Esophagus (tissue), 2 donors: Measurements from ENCODE around the gene PHACTR3. TPM values are rescaled to one million over a fixed set of nuclear protein-coding genes. Genes with fewer than 3 reads are reported as not detected.

Experiments
- H3K27ac ChIP-seq, 2 donors: one replicate each; pipeline ENCODE4 v1.5.1; 2013; ENCODE audit warnings: low read depth in 2 of 2, mild to moderate bottlenecking in 2 of 2, inconsistent platforms in 1 of 2, low read length in 1 of 2, moderate library complexity in 1 of 2
- H3K27me3 ChIP-seq, 2 donors: one replicate each; pipeline ENCODE4 v1.6.1; 2013; ENCODE audit warnings: low read length in 2 of 2, control low read depth in 1 of 2, mild to moderate bottlenecking in 1 of 2; ENCODE audit not compliant: insufficient read depth in 2 of 2, control insufficient read depth in 1 of 2
- H3K36me3 ChIP-seq, 2 donors: one replicate each; pipeline ENCODE4 v1.6.1; 2013; ENCODE audit warnings: low read length in 1 of 2; ENCODE audit not compliant: control insufficient read depth in 2 of 2, insufficient read depth in 2 of 2
- H3K4me1 ChIP-seq, 2 donors: one replicate each; pipeline ENCODE4 v1.6.1; 2013; ENCODE audit warnings: low read length in 1 of 2; ENCODE audit not compliant: control insufficient read depth in 2 of 2, insufficient read depth in 2 of 2
- H3K4me3 ChIP-seq, 2 donors: one replicate each; pipeline ENCODE4 v1.5.1; 2013; ENCODE audit warnings: low read length in 2 of 2, mild to moderate bottlenecking in 2 of 2, low read depth in 1 of 2, moderate library complexity in 1 of 2
- H3K9me3 ChIP-seq, 2 donors: one replicate each; pipeline ENCODE4 v1.6.1; 2013; ENCODE audit warnings: mild to moderate bottlenecking in 2 of 2, low read depth in 1 of 2, low read length in 1 of 2, moderate library complexity in 1 of 2; ENCODE audit not compliant: control insufficient read depth in 2 of 2, insufficient read depth in 1 of 2
- WGBS, 2 donors: extraction: QIAGEN DNeasy Blood & Tissue Kit; methylation state at CpG; one replicate each; pipeline ENCODE4 v1.1.7; 2013; 5-methylcytosine and 5-hydroxymethylcytosine counted together
- polyA plus RNA-seq, 2 donors: library from polyadenylated mRNA; stranded (reverse); fragments of 200-250 nt; gene quantifications; one replicate each; pipeline ENCODE4 v1.2.3, GENCODE V29; 2013
- donor health status: healthy with polysubstance abuse.
- donor health status: Bipolar disorder and iron deficiency.

PHACTR3 gene
- polyA plus RNA-seq, 2 donors: 0.27 to 0.83 TPM

- Histone ChIP-seq H3K36me3 (no peaks in the 10 kb centered on the region), H3K27ac (no peak overlapping the region), H3K27me3 (peaks cover 0 to 3% of the 10 kb centered on the region in 2 donors), H3K4me1 (no peaks in the 10 kb centered on the region), H3K4me3 (no peak overlapping the region), H3K9me3 (no peaks in the 10 kb centered on the region)
- 64 to 69% methylated on average over 8 of the region's 8 CpGs for WGBS, 2 donors
These were observed 74.6 kb downstream of the PHACTR3 start for GRCh38 chr20:59678951-59679350.

- Histone ChIP-seq H3K4me3 (no peak overlapping the region), H3K4me1 (no peaks in the 10 kb centered on the region), H3K36me3 (no peaks in the 10 kb centered on the region), H3K27ac (no peak overlapping the region), H3K9me3 (no peaks in the 10 kb centered on the region), H3K27me3 (peaks cover 0 to 3% of the 10 kb centered on the region in 2 donors)
- WGBS, 2 donors: 80 to 89% methylated on average over 9 of the region's 9 CpGs
These were observed 75.9 kb downstream of the PHACTR3 start for GRCh38 chr20:59680148-59680650.

GRCh38 chr20:59680852-59681251 is 76.5 kb downstream of the PHACTR3 start:
- WGBS, 2 donors: 79 to 81% methylated on average over 1 of the region's 1 CpG
- Histone ChIP-seq H3K9me3 (no peaks in the 10 kb centered on the region), H3K27me3 (peaks cover 0 to 3% of the 10 kb centered on the region in 2 donors), H3K4me3 (no peak overlapping the region), H3K36me3 (no peaks in the 10 kb centered on the region), H3K4me1 (no peaks in the 10 kb centered on the region), H3K27ac (no peak overlapping the region)

GRCh38 chr20:59682603-59683002 is 78.3 kb downstream of the PHACTR3 start:
- peaks cover 0 to 2% of the 10 kb centered on the region in 2 donors for H3K9me3 ChIP-seq
- no peaks in the 10 kb centered on the region for H3K36me3 ChIP-seq
- no peak overlapping the region for H3K4me3 ChIP-seq
- 79 to 84% methylated on average over 10 of the region's 10 CpGs for WGBS, 2 donors
- H3K4me1 ChIP-seq: no peaks in the 10 kb centered on the region
- peaks cover 0 to 3% of the 10 kb centered on the region in 2 donors for H3K27me3 ChIP-seq
- H3K27ac ChIP-seq: no peak overlapping the region

DNA sequence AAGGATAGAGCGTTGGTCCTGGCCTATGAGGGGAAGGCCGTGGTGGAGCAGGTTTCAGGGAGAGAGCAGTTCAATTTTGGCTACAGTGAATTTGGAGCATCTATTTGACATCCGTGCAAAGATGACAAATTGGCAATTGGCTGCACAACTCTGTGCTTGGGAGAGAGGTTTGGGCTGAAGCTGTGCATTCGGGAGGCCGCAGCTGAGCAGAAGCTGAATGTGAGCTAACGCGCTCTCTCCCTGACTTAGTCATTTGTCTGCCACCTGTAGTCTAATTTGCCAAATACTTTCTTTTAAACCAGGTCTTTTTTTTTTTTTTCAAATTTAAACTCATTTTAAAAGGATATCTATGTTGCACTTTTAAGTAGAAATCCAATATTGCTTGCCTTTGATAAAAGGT is 78.8 kb downstream of the PHACTR3 start:
- H3K4me3 ChIP-seq: no peak overlapping the region
- H3K4me1 ChIP-seq: no peaks in the 10 kb centered on the region
- 87 to 88% methylated on average over 7 of the region's 7 CpGs for WGBS, 2 donors
- H3K36me3 ChIP-seq: no peaks in the 10 kb centered on the region
- H3K27me3 ChIP-seq: peaks cover 0 to 3% of the 10 kb centered on the region in 2 donors
- H3K9me3 ChIP-seq: peaks cover 0 to 2% of the 10 kb centered on the region in 2 donors
- no peak overlapping the region for H3K27ac ChIP-seq

GRCh38 chr20:59684685-59685242 is 80.4 kb downstream of the PHACTR3 start:
- Histone ChIP-seq H3K4me3 (no peak overlapping the region), H3K36me3 (no peaks in the 10 kb centered on the region), H3K4me1 (no peaks in the 10 kb centered on the region), H3K27ac (no peak overlapping the region), H3K27me3 (no peaks in the 10 kb centered on the region), H3K9me3 (peaks cover 0 to 2% of the 10 kb centered on the region in 2 donors)
- 86% methylated on average over 9 of the region's 9 CpGs for WGBS, 2 donors

DNA sequence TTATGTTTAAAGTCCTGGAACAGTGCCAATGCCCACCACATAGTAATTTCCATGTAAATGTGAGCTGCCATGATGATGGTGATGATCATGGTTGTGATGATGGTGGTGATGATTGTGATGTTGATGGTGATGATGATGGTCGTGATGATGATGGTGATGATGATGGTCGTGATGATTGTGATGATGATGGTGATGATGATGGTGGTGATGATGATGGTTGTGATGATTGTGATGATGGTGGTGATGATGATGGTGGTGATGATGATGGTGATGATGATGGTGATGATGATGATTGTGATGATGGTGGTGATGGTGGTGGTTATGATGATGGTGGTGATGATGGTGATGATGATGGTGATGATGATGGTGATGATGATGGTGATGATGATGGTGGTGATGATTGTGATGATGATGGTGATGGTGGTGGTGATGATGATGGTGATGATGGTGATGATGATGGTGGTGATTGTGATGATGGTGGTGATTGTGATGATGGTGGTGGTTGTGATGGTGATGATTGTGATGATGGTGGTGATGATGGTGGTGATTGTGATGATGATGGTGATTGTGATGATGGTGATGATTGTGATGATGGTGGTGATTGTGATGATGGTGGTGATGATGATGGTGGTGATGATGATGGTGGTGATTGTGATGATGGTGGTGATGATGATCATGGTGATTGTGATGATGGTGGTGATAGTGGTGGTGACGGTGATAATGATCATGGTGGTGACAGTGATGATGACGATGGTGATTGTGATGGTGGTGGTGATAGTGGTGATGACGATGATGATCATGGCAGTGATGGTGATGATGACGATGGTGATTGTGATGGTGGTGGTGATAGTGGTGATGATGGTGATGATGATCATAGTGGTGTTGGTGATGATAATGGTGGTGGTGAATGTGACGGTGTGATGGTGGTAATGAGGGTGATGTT is 82.3 kb downstream of the PHACTR3 start:
- WGBS, 2 donors: 95% methylated on average over 7 of the region's 7 CpGs
- peaks cover 0 to 2% of the 10 kb centered on the region in 2 donors for H3K9me3 ChIP-seq

GRCh38 chr20:59688356-59688755 is 84.0 kb downstream of the PHACTR3 start:
- no peak overlapping the region for H3K4me3 ChIP-seq
- H3K4me1 ChIP-seq: no peaks in the 10 kb centered on the region
- H3K9me3 ChIP-seq: peaks cover 0 to 2% of the 10 kb centered on the region in 2 donors
- H3K36me3 ChIP-seq: no peaks in the 10 kb centered on the region
- H3K27me3 ChIP-seq: no peaks in the 10 kb centered on the region
- 53 to 72% methylated on average over 3 of the region's 3 CpGs for WGBS, 2 donors
- H3K27ac ChIP-seq: no peak overlapping the region

More for the DNA sequence above, 82.3 kb downstream of the PHACTR3 start:
- Histone ChIP-seq H3K36me3 (no peaks in the 10 kb centered on the region), H3K27ac (no peak overlapping the region), H3K27me3 (no peaks in the 10 kb centered on the region), H3K4me1 (no peaks in the 10 kb centered on the region), H3K4me3 (no peak overlapping the region)

- Histone ChIP-seq H3K4me3 (no peak overlapping the region), H3K4me1 (no peaks in the 10 kb centered on the region), H3K36me3 (no peaks in the 10 kb centered on the region), H3K27ac (no peak overlapping the region), H3K27me3 (no peaks in the 10 kb centered on the region), H3K9me3 (peaks cover 0 to 2% of the 10 kb centered on the region in 2 donors)
- 69 to 77% methylated on average over 7 of the region's 7 CpGs for WGBS, 2 donors
These were observed 84.7 kb downstream of the PHACTR3 start for GRCh38 chr20:59688999-59689398.
